HepG2 (cell line): ENCODE measurements around the gene GRAMD4. TPM values are rescaled to one million over a fixed set of nuclear protein-coding genes. Genes with fewer than 3 reads are reported as not detected.

Source experiments
- ASH2L ChIP-seq: fragments of 300-600, 200-600 bp; sonication (generic); IDR thresholded peaks from 2 replicates; pipeline ENCODE4 v1.7.0; 2017; ENCODE audit warnings: low read depth, mild to moderate bottlenecking, moderate library complexity, mixed read lengths, low read length; ENCODE audit not compliant: insufficient read length
- EP300 ChIP-seq, 3 experiments: sonication (generic) in 1 of 3; formaldehyde crosslinking in 1 of 3; IDR thresholded peaks; 2 replicates each; pipeline versions ENCODE4 v1.5.1 to v1.6.1; 2011 to 2020; ENCODE audit warnings: low read depth in 2 of 3, low read length in 2 of 3, borderline replicate concordance in 1 of 3, improper control_type of control experiment in 1 of 3, mild to moderate bottlenecking in 1 of 3, missing genetic modification reagents in 1 of 3, moderate library complexity in 1 of 3
- HMG20B ChIP-seq: conservative IDR thresholded peaks from 2 replicates; pipeline ENCODE4 v1.6.1; 2016; ENCODE audit warnings: missing genetic modification reagents, missing compliant biosample characterization
- HOXD1 ChIP-seq: sonication (generic); formaldehyde crosslinking; IDR thresholded peaks from 2 replicates; pipeline ENCODE4 v1.5.0; 2020; ENCODE audit warnings: missing genetic modification reagents
- NCOA2 ChIP-seq: sonication (generic); formaldehyde crosslinking; IDR thresholded peaks from 2 replicates; pipeline ENCODE4 v1.8.0; 2022; ENCODE audit warnings: inconsistent platforms
- NR2F6 ChIP-seq, 2 experiments: IDR thresholded peaks; 2 replicates each; pipeline ENCODE4 v1.6.1; 2016; ENCODE audit warnings: antibody characterized with exemption in 1 of 2, mild to moderate bottlenecking in 1 of 2
- PITX1 ChIP-seq: sonication (generic); formaldehyde crosslinking; IDR thresholded peaks from 2 replicates; pipeline ENCODE4 v1.5.1; 2020; ENCODE audit warnings: mild to moderate bottlenecking, missing genetic modification reagents
- RARA ChIP-seq: IDR thresholded peaks from 2 replicates; pipeline ENCODE4 v1.6.1; 2016; ENCODE audit warnings: missing genetic modification reagents, missing compliant biosample characterization
- SMARCC2 ChIP-seq: fragments of 450-650 bp; IDR thresholded peaks from 2 replicates; pipeline ENCODE4 v1.6.1; 2017; ENCODE audit warnings: antibody characterized with exemption, mild to moderate bottlenecking
- SOX6 ChIP-seq, 2 experiments: fragments of 450-650 bp in 1 of 2; sonication (generic) in 1 of 2; formaldehyde crosslinking in 1 of 2; IDR thresholded peaks; 2 replicates each; pipeline versions ENCODE4 v1.4.0 to v1.6.1; 2017 to 2020; ENCODE audit warnings: antibody characterized with exemption in 1 of 2, mild to moderate bottlenecking in 1 of 2, missing genetic modification reagents in 1 of 2
- ZBTB10 ChIP-seq: sonication (generic); formaldehyde crosslinking; IDR thresholded peaks from 2 replicates; pipeline ENCODE4 v1.4.0; 2020; ENCODE audit warnings: missing genetic modification reagents, borderline replicate concordance
- ZMYM4 ChIP-seq: sonication (generic); formaldehyde crosslinking; IDR thresholded peaks from 2 replicates; pipeline ENCODE4 v1.8.1; 2023; ENCODE audit warnings: mild to moderate bottlenecking, missing genetic modification reagents
- ZNF629 ChIP-seq: sonication (generic); formaldehyde crosslinking; conservative IDR thresholded peaks from 2 replicates; pipeline ENCODE4 v1.5.0; 2020; ENCODE audit warnings: missing genetic modification reagents
- ZNF790 ChIP-seq: sonication (generic); formaldehyde crosslinking; IDR thresholded peaks from 2 replicates; pipeline ENCODE4 v1.8.0; 2022; ENCODE audit warnings: missing genetic modification reagents, mild to moderate bottlenecking, borderline replicate concordance
- polyA plus RNA-seq, 8 experiments: library from polyadenylated mRNA; depleted of rRNA in 3 of 8; stranded (reverse) in 7 of 8; unstranded in 1 of 8; fragments of >200 nt; fragmentation: Illumina TruSeq in 4 of 8; extraction: Trizol in 4 of 8; gene quantifications; 2 replicates each; pipeline versions ENCODE4 v1.2.1 to v1.2.3, GENCODE V29; 2011 to 2016; ENCODE audit warnings: low read depth in 4 of 8, missing spikeins in 1 of 8, mixed read lengths in 1 of 8; ENCODE audit not compliant: insufficient read depth in 1 of 8
- total RNA-seq, 5 experiments: library from RNA; depleted of rRNA; stranded (reverse); fragments of >200 nt; fragmentation: Illumina TruSeq; extraction: Trizol; gene quantifications; 2 replicates each; pipeline ENCODE4 v1.2.3, GENCODE V29; 2016; ENCODE audit warnings: low read depth in 1 of 5
- TF ChIP-seq, protein P1 (sequence below): sonication (generic); formaldehyde crosslinking; IDR thresholded peaks from 2 replicates; pipeline ENCODE4 v1.4.0; 2020; ENCODE audit warnings: missing genetic modification reagents
- TF ChIP-seq, protein P2 (sequence below): sonication (generic); formaldehyde crosslinking; IDR thresholded peaks from 2 replicates; pipeline ENCODE4 v1.4.0; 2020; ENCODE audit warnings: low read depth, missing genetic modification reagents

GRAMD4 gene
- total and polyA plus RNA-seq, 2 of the 13 experiments (the other 11 are each of a cell fraction or from before 2014, with no cell fraction given), result 15.2 to 15.7 TPM

DNA sequence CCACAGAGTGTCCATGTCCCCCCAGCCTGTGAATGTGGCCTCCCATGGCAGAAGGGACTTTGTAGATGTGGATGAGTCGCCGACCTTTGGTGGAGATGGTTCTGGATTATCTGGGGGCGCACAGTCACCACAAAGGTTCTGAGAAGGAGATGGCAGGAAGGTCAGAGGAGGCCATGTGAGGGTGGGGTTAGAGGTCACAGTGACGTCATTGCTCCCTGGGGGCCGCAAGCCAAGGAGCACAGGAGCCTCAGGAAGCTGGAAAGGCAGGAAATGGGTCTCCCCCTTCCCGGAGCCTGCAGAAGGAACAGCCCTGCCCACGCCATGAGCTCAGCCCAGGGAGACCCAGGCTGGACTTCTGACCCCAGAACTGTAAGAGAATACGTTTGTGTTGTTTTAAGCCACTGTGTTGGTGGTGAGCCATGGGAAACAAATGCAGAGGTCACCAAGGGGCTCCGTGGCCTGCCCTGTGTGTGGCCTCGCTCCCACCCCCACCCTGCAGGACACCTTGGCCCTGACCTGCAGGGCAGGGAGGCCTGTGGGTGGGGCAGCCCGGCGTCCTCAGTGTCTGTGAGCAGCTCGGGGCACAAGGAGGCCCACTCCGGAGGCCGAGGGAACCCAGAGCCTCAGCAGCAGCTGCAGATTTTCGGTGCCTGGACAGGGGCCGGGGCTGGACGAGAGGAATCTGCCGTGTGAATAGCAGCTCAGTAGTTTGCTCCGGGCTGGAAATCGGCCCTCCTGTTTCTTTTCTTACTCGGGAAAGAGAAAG lies 32.1 kb downstream of the GRAMD4 start (continued):
- 0 out of 2 replicates have a peak, but pooled peaks have one; percentile 23 for TF ChIP-seq ZMYM4 (CRISPR knock-in tag)
- no peak for TF ChIP-seq HMG20B (CRISPR knock-in tag)
- TF ChIP-seq RARA (CRISPR knock-in tag), result peak; percentile 99
- 0 out of 2 replicates have a peak, but pooled peaks have one; percentile 4 for TF ChIP-seq ZNF629 (CRISPR knock-in tag)
- no peak for TF ChIP-seq SMARCC2
- TF ChIP-seq NR2F6 (IDR thresholded peaks at IDR 0.05), result peak; percentile 97
- TF ChIP-seq NR2F6 (CRISPR knock-in tag; IDR thresholded peaks at IDR 0.05), result peak; percentile 99
- TF ChIP-seq ASH2L, result peak; percentile 63
- TF ChIP-seq ZNF790, result no peak
- peak; percentile 76 for TF ChIP-seq NCOA2
- peak in 1 of 2 experiments; percentile 69; a peak in 1 of 4 replicates for TF ChIP-seq EP300 (IDR thresholded peaks at IDR 0.05; ENCODE audit: low read depth in 2 of 2, low read length in 2 of 2)
- TF ChIP-seq EP300 (CRISPR knock-in tag; IDR thresholded peaks at IDR 0.05; ENCODE audit: borderline replicate concordance), result peak; percentile 72
- TF ChIP-seq PITX1 (CRISPR knock-in tag), result peak; percentile 87
- TF ChIP-seq SOX6 (IDR thresholded peaks at IDR 0.05), result no peak
- peak; percentile 94 for TF ChIP-seq SOX6 (CRISPR knock-in tag; IDR thresholded peaks at IDR 0.05)
- TF ChIP-seq, protein P1, sequence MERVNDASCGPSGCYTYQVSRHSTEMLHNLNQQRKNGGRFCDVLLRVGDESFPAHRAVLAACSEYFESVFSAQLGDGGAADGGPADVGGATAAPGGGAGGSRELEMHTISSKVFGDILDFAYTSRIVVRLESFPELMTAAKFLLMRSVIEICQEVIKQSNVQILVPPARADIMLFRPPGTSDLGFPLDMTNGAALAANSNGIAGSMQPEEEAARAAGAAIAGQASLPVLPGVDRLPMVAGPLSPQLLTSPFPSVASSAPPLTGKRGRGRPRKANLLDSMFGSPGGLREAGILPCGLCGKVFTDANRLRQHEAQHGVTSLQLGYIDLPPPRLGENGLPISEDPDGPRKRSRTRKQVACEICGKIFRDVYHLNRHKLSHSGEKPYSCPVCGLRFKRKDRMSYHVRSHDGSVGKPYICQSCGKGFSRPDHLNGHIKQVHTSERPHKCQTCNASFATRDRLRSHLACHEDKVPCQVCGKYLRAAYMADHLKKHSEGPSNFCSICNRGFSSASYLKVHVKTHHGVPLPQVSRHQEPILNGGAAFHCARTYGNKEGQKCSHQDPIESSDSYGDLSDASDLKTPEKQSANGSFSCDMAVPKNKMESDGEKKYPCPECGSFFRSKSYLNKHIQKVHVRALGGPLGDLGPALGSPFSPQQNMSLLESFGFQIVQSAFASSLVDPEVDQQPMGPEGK (CRISPR knock-in tag), result peak; percentile 68
- peak; percentile 49; the same call in 1 of the 2 replicates for TF ChIP-seq HOXD1
- TF ChIP-seq ZBTB10 (CRISPR knock-in tag), result no peak
- TF ChIP-seq, protein P2, sequence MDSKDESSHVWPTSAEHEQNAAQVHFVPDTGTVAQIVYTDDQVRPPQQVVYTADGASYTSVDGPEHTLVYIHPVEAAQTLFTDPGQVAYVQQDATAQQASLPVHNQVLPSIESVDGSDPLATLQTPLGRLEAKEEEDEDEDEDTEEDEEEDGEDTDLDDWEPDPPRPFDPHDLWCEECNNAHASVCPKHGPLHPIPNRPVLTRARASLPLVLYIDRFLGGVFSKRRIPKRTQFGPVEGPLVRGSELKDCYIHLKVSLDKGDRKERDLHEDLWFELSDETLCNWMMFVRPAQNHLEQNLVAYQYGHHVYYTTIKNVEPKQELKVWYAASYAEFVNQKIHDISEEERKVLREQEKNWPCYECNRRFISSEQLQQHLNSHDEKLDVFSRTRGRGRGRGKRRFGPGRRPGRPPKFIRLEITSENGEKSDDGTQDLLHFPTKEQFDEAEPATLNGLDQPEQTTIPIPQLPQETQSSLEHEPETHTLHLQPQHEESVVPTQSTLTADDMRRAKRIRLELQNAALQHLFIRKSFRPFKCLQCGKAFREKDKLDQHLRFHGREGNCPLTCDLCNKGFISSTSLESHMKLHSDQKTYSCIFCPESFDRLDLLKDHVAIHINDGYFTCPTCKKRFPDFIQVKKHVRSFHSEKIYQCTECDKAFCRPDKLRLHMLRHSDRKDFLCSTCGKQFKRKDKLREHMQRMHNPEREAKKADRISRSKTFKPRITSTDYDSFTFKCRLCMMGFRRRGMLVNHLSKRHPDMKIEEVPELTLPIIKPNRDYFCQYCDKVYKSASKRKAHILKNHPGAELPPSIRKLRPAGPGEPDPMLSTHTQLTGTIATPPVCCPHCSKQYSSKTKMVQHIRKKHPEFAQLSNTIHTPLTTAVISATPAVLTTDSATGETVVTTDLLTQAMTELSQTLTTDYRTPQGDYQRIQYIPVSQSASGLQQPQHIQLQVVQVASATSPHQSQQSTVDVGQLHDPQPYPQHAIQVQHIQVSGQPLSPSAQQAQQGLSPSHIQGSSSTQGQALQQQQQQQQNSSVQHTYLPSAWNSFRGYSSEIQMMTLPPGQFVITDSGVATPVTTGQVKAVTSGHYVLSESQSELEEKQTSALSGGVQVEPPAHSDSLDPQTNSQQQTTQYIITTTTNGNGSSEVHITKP, result peak; percentile 96
